ENCODE results near the gene ABHD3.

DNA sequence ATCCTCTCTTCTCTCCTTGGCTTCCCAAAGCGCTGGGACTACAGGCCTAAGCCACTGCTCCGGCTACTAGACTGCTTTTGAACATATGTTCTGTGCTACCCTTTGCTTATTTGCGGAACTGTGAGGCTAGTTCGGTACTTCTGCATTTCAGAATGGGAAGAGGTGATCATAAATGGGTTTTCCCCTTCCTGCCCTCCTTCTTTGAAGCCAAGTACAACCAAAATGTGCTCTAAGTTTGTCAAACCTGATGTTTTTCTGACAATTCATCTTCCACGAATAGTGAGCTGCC is 102.3 kb downstream of the ABHD3 start:
- TF ChIP-seq, protein P1, sequence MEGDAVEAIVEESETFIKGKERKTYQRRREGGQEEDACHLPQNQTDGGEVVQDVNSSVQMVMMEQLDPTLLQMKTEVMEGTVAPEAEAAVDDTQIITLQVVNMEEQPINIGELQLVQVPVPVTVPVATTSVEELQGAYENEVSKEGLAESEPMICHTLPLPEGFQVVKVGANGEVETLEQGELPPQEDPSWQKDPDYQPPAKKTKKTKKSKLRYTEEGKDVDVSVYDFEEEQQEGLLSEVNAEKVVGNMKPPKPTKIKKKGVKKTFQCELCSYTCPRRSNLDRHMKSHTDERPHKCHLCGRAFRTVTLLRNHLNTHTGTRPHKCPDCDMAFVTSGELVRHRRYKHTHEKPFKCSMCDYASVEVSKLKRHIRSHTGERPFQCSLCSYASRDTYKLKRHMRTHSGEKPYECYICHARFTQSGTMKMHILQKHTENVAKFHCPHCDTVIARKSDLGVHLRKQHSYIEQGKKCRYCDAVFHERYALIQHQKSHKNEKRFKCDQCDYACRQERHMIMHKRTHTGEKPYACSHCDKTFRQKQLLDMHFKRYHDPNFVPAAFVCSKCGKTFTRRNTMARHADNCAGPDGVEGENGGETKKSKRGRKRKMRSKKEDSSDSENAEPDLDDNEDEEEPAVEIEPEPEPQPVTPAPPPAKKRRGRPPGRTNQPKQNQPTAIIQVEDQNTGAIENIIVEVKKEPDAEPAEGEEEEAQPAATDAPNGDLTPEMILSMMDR (conservative IDR thresholded peaks at IDR 0.05; ENCODE audit: low read length), result no peak
- no peak for TF ChIP-seq EZH2phosphoT487 (IDR thresholded peaks at IDR 0.05; ENCODE audit: borderline replicate concordance)
